ELR (cell line): Measurements from ENCODE around the gene PLA2G6.

Experiments used
- DNase-seq: peaks from one replicate; pipeline ENCODE4 v3.0.0-alpha.2; 2015; ENCODE audit warnings: low read depth

Gene PLA2G6

GRCh38 chr22:38108561-38109319, 72.9 kb downstream of the PLA2G6 start:
- DNase-seq = no peak

GRCh38 chr22:38107692-38108515, 73.7 kb downstream of the PLA2G6 start:
- DNase-seq = peak; percentile 39

GRCh38 chr22:38106814-38107578, 74.6 kb downstream of the PLA2G6 start:
- no peak for DNase-seq

GRCh38 chr22:38104084-38104483, 77.5 kb downstream of the PLA2G6 start:
- peak; percentile 52 for DNase-seq

GRCh38 chr22:38103641-38104040, 78.0 kb downstream of the PLA2G6 start:
- DNase-seq = no peak

- DNase-seq = peak; percentile 47
Observed at GRCh38 chr22:38098410-38099249, 83.0 kb downstream of the PLA2G6 start.

- DNase-seq = peak; percentile 30
Observed at GRCh38 chr22:38097557-38098409, 83.8 kb downstream of the PLA2G6 start.

GRCh38 chr22:38097058-38097457, 84.6 kb downstream of the PLA2G6 start:
- no peak for DNase-seq

- DNase-seq = no peak
Observed at GRCh38 chr22:38089474-38089851, 92.2 kb downstream of the PLA2G6 start.

GRCh38 chr22:38088629-38089473, 92.8 kb downstream of the PLA2G6 start:
- DNase-seq = no peak

- DNase-seq = no peak
Observed at GRCh38 chr22:38087855-38088254, 93.8 kb downstream of the PLA2G6 start.

- no peak for DNase-seq
Observed at GRCh38 chr22:38086942-38087341, 94.7 kb downstream of the PLA2G6 start.

GRCh38 chr22:38086001-38086845, 95.4 kb downstream of the PLA2G6 start:
- DNase-seq = no peak

GRCh38 chr22:38085501-38085900, 96.1 kb downstream of the PLA2G6 start:
- DNase-seq = no peak

GRCh38 chr22:38085056-38085455, 96.6 kb downstream of the PLA2G6 start:
- no peak for DNase-seq

GRCh38 chr22:38083931-38084631, 97.5 kb downstream of the PLA2G6 start, which contains the start of gene SLC16A8:
TSS of gene SLC16A8 (minus strand) at chr22:38084184. CDS start at chr22:38082873, 1,311 bp downstream.
- DNase-seq = no peak

- DNase-seq = no peak
Observed at GRCh38 chr22:38082986-38083710, 98.5 kb downstream of the PLA2G6 start.
